Raji (cell line): ENCODE results near the gene DENND2C.
A peak's percentile ranks its signal among the peaks of the same experiment; 100 is the strongest.

Source experiments
- POLR2A ChIP-seq: IDR thresholded peaks from 2 replicates; pipeline ENCODE4 v1.6.1; 2011; ENCODE audit warnings: low read depth, low read length, control low read depth; ENCODE audit not compliant: insufficient read depth

Gene DENND2C

DNA sequence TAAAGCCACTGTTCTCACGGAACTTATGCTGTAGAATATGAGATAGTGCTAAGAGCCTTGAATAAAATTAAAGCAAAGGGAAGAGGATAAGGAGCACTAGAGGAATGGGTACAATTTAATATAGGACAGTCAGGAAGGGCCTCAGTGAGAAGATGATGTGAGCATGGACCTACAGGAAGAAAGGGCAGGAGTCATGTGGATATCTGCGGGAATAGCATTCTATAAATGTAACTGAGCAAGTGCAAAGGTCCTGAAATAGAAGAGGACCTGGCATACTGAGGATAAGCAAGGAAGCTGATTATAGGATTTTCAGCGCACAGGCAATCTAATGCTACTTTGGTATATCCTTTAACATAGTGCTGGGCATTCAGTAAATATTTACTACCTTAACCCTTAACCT is 75.8 kb downstream of the DENND2C start:
- TF ChIP-seq POLR2A: no peak

DNA sequence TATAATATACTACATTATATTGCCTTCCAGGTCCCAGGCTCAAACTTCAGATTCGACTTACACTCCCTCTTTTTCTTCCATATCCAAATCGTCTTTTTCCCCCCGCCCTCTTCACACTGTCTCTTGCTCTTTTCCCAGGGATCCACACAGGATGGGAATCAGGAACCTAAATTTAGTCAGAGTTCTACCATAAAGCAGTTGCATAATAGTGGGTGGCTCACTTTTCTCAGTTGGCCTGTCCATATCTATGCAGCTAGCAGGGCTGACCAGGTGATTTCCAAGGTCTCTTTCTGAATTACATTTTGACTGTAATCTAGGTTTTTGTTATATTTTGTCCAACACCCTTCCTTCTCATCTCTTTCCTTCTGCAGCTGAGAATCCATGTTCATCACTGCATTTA is 80.7 kb downstream of the DENND2C start:
- no peak for TF ChIP-seq POLR2A

DNA sequence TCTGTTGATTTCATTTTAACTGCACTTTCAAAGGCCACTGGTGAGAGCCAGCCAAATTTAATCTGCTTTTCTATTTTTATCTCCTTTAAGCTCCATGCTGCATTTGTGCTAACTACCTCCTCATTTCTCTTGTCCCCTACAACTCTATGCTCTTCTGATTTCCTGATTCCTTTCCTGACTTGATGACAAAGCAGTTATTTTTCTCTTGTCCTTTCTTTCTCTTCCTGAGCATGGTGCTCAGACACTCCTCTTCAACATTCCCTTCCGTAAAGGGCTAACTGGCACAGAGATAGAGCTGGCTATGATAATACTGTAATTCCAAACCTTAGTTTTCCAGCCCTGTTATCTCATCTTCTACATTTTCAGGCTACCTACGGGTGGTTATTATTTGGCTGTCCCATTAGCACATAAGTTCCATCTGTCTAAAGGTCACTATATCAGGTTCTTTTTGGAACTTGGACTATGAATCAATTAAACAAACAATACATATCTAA is 81.6 kb downstream of the DENND2C start:
- TF ChIP-seq POLR2A: no peak

DNA sequence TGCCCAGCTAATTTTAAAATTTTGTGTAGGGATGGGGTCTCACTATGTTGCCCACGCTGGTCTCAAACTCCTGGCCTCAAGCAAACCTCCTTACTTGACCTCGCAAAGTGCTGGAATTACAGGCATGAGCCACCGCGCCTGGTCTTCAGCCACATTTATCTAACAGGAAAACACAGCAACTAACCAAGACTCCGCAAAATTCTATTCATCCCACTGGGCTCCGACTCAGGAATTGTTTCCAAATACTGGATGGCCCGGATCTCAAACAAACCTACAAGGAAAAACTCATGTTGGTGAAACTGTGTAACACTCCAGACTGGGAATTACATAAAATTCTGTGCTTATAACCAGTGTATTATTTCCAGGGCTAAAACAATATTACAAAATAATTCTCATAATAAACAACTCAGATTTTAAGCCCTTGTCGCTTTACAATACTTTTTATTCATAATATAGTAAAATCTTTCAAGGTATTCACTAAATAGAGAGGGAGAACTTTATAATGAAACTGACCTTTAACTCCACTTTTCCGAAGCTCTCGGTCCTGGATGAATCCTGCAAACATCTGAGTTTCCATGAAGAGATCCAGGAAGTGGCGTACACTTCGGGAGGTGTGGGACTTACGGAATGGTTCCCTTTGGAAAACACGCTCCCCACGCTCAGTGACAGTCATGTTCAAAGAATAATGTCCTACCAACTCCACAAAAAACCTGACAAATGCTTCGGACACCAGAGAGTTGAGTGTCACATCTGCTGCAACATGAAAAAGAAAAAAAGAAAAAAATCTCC is 82.5 kb downstream of the DENND2C start:
- no peak for TF ChIP-seq POLR2A

DNA sequence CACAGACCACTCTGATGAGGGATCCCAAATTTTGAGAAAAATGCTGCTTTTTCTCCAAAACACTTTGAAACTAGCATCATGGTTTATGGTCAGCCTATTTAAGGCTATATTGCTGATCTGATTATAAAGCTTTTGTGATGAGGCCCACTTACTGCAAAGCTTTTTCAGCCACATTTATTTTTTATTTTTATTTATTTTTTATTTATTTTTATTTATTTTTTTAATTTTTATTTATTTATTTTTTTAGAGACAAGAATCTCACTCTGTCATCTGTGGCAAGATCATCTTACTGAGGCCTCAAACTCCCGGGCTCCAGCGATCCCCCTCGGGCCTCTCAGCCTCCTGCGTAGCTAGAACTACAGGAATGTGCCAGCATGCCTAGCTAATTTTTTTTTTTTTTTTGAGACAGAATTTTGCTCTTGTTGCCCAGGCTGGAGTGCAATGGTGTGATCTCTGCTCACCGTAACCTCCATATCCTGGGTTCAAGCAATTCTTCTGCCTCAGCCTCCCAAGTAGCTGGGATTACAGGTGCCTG is 83.3 kb downstream of the DENND2C start:
- TF ChIP-seq POLR2A: no peak

DNA sequence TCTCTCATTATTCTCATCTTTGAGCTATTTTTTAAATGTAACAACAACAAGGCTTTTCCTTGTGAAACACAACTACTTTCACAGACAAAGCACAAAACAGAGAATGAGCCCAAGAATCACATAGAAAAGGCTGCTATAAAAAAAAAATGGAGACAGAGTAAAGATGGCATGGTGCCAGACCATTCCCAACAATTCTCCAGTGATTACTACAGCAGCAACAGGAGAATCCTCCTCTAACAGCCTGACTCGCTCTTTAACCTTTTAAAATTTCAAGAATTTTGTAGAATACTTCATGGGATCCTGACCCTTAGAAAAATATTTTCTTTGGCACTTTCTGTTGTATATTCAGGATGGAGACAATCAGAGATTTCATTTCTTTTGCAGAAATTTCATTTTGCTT is 84.6 kb downstream of the DENND2C start:
- no peak for TF ChIP-seq POLR2A

DNA sequence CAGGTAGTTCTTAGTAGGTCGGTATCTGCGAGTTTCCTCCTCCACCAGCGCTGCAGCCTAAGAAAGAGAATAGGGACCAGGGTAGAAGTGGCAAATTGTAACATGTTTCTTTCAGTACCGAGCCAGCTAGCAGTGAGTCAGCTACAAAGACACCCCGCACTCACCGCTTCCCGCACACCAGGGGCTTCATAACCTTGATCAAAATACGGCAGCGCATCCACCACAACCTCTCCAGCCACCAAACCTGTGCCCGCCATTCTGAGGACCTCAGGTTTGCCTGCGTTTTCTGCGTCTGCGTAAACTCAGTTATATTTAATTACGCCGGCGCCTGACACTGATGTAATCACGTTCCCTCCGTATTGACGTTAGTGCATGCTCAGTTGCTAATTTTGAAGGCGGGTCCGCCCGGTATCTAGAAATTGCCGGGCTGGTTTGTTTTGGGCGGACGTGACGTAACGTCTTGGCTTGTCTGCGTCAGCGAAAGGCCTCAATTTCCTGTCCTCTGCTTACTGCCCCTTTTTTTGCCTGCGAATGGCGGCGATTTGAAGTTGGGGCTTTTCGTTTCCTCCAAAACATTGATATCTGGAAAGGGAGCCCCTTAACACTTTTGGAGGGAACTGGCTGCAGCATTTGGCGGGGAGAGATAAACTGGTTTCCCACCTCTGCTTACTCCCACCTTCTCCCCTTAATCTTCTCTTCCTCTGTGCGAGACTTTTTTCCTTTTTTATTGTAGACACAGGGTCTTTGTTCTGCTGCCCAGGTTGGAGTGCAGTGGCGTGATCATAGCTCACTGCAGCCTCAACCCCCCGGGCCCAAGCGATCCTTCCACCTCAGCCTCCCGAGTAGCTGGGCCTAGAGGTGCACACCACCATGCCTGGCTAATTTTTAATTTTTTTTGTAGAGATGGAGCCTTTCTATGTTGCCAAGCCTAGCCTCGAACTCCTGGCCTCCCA is 88.2 kb downstream of the DENND2C start, which contains the start of gene BCAS2:
Gene BCAS2 (minus strand): TSS at position 281 of the 953 bp plus-strand sequence. CDS start 24 bp downstream, at position 257.
- TF ChIP-seq POLR2A: peak; percentile 93

DNA sequence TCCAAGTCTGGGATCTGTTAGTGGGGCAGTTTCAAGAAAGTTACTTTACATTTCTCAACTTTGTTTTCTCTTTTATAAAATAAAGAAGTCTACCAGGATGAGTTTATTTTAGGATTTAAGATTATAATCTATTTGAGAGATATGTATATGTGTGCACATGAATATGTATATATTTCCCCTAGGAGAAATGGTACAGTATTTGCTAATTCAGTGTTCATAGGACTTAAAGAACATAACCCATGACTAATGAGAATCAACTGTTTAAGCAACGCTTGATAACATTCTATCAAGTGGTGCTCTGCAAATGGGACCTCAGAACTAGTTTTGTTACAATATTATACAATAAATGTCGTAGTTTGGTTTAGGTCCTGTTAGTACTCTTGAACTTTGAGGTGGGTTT is 95.5 kb downstream of the DENND2C start:
- no peak for TF ChIP-seq POLR2A

DNA sequence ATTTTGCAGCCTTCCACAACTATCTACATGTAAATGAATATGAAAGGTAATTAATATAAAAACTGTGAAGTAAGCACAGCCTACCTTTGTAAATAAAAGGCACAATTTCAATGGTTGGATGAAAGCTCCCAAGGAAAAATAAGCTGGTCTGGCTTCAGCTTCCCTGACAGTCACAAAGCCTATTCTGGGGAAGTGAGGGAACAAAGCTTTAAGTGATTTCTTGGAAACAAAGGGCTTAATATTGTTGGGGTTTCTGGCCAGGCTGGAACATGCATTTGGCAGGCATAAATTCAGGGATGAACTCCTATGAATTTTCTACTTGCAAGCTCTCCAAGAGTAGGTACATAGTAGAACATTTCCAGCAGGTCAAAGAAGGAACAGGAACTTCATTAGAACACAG is 105.7 kb downstream of the DENND2C start:
- TF ChIP-seq POLR2A: no peak

DNA sequence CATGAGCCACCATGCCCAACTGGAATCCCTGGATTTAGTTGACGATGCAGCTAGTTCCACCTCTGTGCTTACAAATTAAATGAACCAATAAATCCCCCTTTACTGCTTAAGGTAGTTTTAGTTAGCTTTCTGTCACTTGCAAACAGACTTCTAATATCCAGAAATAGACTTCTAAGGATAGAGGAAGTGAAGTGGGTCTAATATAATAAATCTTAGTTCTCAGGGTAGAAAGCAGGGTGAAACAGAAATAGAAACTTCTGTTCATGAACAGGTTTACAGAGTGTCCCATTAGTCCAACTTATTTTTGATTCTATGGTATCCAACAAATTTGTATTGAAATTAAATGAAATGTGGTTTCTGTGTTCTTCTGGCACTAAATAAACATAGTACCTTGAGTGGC is 108.5 kb downstream of the DENND2C start:
- no peak for TF ChIP-seq POLR2A

DNA sequence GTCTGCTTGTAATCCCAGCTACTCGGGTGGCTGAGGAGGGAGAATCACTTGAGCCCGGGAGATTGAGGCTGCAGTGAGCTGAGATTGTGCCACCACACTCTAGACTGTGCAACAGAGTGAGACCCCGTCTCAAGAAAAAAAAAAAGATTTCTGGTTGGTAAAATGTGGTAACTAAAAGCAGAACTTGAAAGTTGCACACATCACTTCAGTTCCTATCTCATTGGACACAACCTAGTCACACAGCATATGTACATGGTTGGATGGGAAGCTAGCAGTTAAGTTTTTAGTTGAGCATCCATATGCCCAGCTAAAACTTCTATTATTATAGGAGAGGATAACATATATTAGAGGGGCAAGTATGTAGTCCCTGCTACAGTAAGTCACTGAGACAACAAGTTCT is 110.5 kb downstream of the DENND2C start:
- TF ChIP-seq POLR2A: no peak

DNA sequence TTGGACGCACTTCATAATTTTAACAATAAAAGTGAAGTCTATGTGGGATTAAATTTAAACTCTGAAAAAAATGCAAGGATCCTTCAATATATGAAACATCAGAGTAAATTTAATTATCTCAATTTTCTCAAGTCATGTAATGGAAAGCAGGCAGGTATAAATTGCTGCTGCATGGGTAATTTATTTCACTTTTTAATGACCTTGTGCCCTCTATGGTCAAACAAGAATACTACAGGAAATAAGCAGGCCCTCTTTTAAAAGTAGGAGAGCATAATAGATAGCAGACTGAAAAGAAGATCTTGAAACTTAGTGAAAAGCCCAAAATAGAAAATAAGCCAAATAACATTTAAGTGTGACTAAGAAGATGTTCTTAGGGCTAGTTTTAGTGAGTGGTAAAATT is 111.3 kb downstream of the DENND2C start:
- no peak for TF ChIP-seq POLR2A

DNA sequence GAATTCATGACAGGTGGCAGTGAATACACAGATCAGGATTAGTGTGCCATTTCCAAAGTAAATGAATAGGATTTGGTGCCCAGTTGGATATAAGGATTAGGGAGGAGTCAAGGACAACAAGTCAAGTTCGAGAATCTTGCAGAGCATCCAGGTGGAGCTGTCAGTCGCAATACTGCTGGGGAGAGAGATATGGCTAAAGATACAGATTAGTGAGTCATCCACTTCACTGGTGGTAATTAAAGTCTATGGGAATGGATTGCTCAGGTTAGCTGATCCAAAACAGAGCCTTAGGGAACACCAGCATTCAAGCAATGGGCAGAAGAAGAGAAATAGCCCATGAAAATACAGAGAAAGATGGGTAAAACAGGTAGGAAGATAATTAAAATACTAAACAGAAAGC is 115.3 kb downstream of the DENND2C start:
- no peak for TF ChIP-seq POLR2A

DNA sequence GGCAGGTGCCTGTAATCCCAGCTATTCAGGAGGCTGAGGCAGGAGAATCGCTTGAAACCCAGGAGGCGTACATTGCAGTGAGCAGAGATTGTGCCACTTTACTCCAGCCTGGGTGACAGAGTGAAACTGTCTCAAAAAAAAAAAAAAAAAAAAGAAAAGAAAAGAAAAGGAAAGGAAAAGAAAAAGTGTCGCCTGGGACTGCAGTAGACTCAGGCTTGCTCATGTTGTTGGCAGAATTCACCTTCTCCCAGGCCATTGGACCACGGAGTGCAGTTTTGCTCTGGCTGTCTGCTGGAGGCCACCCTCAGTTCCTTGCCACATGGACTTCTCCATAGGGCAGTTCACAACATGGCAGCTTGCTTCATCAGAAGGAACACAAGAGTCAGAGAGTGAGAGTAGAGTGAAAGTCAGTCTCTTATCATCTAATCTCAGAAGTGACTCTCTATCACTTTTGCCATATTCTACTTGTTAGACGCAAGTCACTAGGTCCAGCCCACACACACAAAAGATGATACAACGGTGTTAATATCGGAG is 117.7 kb downstream of the DENND2C start:
- TF ChIP-seq POLR2A: no peak

DNA sequence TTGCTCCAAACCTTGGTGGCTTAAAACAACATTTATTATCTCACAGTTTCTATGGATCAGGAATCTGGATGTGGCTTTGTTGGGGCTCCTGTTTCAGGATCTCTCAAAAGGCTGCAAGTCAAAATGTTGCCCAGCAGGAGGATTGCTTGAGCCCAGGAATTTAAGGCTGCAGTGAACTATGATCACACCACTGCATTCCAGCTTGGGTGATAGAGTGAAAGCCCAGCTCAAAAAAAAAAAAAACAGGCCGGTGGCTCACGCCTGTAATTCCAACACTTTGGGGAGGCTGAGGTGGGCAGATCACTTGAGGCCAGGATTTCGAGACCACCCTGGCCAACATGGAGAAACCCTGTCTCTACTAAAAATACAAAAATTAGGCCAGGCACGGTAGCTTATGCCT is 118.4 kb downstream of the DENND2C start:
- no peak for TF ChIP-seq POLR2A
